Fibroblast of lung (primary cell): ENCODE measurements around the gene NUP37. TPM values are rescaled to one million over a fixed set of nuclear protein-coding genes. Genes with fewer than 3 reads are reported as not detected.

Experiments used
- DNase-seq, 2 donors: peaks; one replicate each; pipeline versions ENCODE4 v3.0.0 to v3.0.0-alpha.2; 2010; ENCODE audit warnings: low read depth in 2 of 2
- H2AFZ ChIP-seq: 2 replicates; pipeline ENCODE4 v1.5.1; 2012; ENCODE audit warnings: low read length, control low read depth, inconsistent platforms
- H3K27ac ChIP-seq: 2 replicates; pipeline ENCODE4 v1.5.1; 2011; ENCODE audit warnings: low read length, control low read depth; ENCODE audit not compliant: insufficient read depth
- H3K27me3 ChIP-seq: 2 replicates; pipeline ENCODE4 v1.5.1; 2011; ENCODE audit warnings: mild to moderate bottlenecking, low read length; ENCODE audit not compliant: control insufficient read depth, insufficient read depth
- H3K36me3 ChIP-seq: 2 replicates; pipeline ENCODE4 v1.5.1; 2011; ENCODE audit warnings: low read length; ENCODE audit not compliant: control insufficient read depth, insufficient read depth
- H3K4me1 ChIP-seq: 2 replicates; pipeline ENCODE4 v1.5.1; 2011; ENCODE audit warnings: low read length; ENCODE audit not compliant: control insufficient read depth, insufficient read depth; ENCODE audit errors: extremely low read depth
- H3K4me2 ChIP-seq: 2 replicates; pipeline ENCODE4 v1.5.1; 2011; ENCODE audit warnings: low read length, control low read depth; ENCODE audit not compliant: insufficient read depth; ENCODE audit errors: extremely low read depth
- H3K4me3 ChIP-seq, 4 experiments: fragments of 200-600 bp in 1 of 4; sonication (generic) in 1 of 4; replicated peaks in 1 of 4; 2 replicates each; pipeline ENCODE4 v1.5.1; 2011 to 2016; ENCODE audit warnings: low read length in 4 of 4, low read depth in 3 of 4, mild to moderate bottlenecking in 3 of 4, control low read depth in 2 of 4, inconsistent platforms in 1 of 4, mixed read lengths in 1 of 4; ENCODE audit not compliant: insufficient read depth in 1 of 4; ENCODE audit errors: control extremely low read depth in 1 of 4
- H3K79me2 ChIP-seq: 2 replicates; pipeline ENCODE4 v1.5.1; 2012; ENCODE audit warnings: mild to moderate bottlenecking, low read length, inconsistent platforms; ENCODE audit not compliant: control insufficient read depth, insufficient read depth
- H3K9ac ChIP-seq: 2 replicates; pipeline ENCODE4 v1.5.1; 2011; ENCODE audit warnings: mild to moderate bottlenecking, low read length, control low read depth; ENCODE audit not compliant: insufficient read depth
- H3K9me3 ChIP-seq: 2 replicates; pipeline ENCODE4 v1.5.1; 2012; ENCODE audit warnings: low read depth, low read length; ENCODE audit not compliant: control insufficient read depth, insufficient read depth
- H4K20me1 ChIP-seq: 2 replicates; pipeline ENCODE4 v1.5.1; 2011; ENCODE audit warnings: low read length; ENCODE audit not compliant: control insufficient read depth, insufficient read depth; ENCODE audit errors: extremely low read depth
- EZH2 ChIP-seq: IDR thresholded peaks from 2 replicates; pipeline ENCODE4 v1.5.1; 2012; ENCODE audit warnings: low read length, control low read depth, mild to moderate bottlenecking; ENCODE audit errors: missing control alignments
- polyA plus RNA-seq, 2 donors: library from polyadenylated mRNA; depleted of rRNA in 1 of 2; stranded (reverse) in 1 of 2; unstranded in 1 of 2; fragments of >200 nt; gene quantifications; 2 replicates each; pipeline ENCODE4 v1.2.1, GENCODE V29; 2011 to 2012; ENCODE audit warnings: missing spikeins in 1 of 2
- total RNA-seq: library from RNA; depleted of rRNA; stranded (reverse); fragments of >200 nt; gene quantifications from 2 replicates; pipeline ENCODE4 v1.2.1, GENCODE V29; 2014
- TF ChIP-seq, protein P1 (sequence below), 2 donors: IDR thresholded peaks in 1 of 2; conservative IDR thresholded peaks in 1 of 2; 1 replicate in 1 of 2; 2 replicates in 1 of 2; pipeline ENCODE4 v1.5.1; 2011 to 2012; ENCODE audit warnings: low read length in 2 of 2, control low read depth in 1 of 2, inconsistent platforms in 1 of 2, low read depth in 1 of 2, mild to moderate bottlenecking in 1 of 2

Gene NUP37
- total and polyA plus RNA-seq, 2 donors (not counting 1 experiment from before 2014, with no cell fraction given), result 38.3 to 61.9 TPM

DNA sequence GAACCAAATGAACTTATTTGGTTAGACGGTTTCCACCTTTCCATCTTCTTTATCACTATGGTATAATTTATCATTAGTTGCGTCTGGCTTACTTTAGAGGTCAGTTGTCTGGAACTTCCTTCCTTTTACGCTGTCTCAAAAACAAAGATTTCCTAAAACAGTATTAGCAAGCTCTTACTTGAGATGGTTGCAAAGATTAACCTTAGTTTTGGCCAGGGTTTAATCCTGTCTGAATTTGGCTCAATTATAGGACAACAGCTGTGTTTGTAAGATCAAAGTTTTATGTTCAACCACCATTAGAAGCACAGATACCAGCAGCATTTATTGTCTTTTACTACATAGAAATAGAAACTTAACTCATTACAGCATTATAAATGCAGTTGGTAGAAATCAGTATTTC, 50.2 kb downstream of the NUP37 start:
- DNase-seq, result no peak
- Histone ChIP-seq H4K20me1 (no peaks in the 10 kb centered on the region), H3K4me2 (no peak overlapping the region)

DNA sequence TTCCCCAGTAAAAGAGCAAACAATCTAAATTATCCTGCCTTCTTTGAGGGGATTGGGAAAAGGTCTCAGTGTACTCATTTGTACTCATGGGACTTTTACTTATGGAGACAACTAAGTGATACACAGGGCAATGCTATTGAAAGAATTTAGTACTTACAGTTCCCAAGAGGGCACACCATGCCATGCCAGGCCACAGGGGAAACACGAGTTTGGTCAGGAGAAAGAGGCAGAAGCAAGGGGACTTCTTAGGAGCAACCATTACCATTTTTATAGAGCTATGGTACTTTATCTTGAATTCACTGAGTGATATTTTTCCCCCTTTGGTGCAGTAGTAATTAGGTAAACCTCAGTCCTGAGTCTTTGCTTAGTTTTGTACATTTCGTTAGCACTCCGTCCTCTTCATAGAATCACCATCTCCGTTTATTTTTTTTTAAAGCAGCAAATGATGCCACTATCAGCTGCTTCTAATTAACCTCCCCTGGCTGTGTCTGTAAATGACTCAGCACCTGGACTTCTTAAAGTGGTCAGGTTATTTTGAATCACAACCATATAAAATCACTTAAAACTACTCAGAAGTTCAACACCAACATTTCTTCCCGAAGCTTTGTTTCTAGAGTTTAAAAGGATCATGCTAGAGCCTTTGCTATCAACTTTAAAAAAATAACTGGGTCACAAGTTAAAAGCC, 52.2 kb downstream of the NUP37 start:
- Histone ChIP-seq H3K27me3 (no peaks in the 10 kb centered on the region), H3K79me2 (no peaks in the 10 kb centered on the region), H3K4me1 (peaks cover 2% of the 10 kb centered on the region), H2AFZ (no peak overlapping the region), H3K4me3 (no peak overlapping the region), H3K4me2 (peak overlapping the region; percentile 19), H3K9me3 (no peaks in the 10 kb centered on the region), H3K27ac (no peak overlapping the region), H3K9ac (no peak overlapping the region), H4K20me1 (no peaks in the 10 kb centered on the region), H3K36me3 (no peaks in the 10 kb centered on the region)
- no peak for TF ChIP-seq EZH2
- TF ChIP-seq, protein P1, sequence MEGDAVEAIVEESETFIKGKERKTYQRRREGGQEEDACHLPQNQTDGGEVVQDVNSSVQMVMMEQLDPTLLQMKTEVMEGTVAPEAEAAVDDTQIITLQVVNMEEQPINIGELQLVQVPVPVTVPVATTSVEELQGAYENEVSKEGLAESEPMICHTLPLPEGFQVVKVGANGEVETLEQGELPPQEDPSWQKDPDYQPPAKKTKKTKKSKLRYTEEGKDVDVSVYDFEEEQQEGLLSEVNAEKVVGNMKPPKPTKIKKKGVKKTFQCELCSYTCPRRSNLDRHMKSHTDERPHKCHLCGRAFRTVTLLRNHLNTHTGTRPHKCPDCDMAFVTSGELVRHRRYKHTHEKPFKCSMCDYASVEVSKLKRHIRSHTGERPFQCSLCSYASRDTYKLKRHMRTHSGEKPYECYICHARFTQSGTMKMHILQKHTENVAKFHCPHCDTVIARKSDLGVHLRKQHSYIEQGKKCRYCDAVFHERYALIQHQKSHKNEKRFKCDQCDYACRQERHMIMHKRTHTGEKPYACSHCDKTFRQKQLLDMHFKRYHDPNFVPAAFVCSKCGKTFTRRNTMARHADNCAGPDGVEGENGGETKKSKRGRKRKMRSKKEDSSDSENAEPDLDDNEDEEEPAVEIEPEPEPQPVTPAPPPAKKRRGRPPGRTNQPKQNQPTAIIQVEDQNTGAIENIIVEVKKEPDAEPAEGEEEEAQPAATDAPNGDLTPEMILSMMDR (conservative IDR thresholded peaks at IDR 0.05 in 1 of 2, IDR thresholded peaks at IDR 0.05 in 1 of 2; ENCODE audit: low read depth in 1 of 2, low read length in 2 of 2), result no peak
- DNase-seq, result peak in 1 of 2 donors; percentile 68

More for the DNA sequence above, 50.2 kb downstream of the NUP37 start:
- TF ChIP-seq, protein P1 (conservative IDR thresholded peaks at IDR 0.05 in 1 of 2, IDR thresholded peaks at IDR 0.05 in 1 of 2; ENCODE audit: low read depth in 1 of 2, low read length in 2 of 2), result no peak
- Histone ChIP-seq H3K9ac (no peak overlapping the region), H3K4me1 (peaks cover 2% of the 10 kb centered on the region), H3K36me3 (peaks cover 1% of the 10 kb centered on the region), H3K27me3 (no peaks in the 10 kb centered on the region), H3K27ac (no peak overlapping the region), H2AFZ (no peak overlapping the region), H3K9me3 (no peaks in the 10 kb centered on the region), H3K79me2 (no peaks in the 10 kb centered on the region), H3K4me3 (no peak overlapping the region)

DNA sequence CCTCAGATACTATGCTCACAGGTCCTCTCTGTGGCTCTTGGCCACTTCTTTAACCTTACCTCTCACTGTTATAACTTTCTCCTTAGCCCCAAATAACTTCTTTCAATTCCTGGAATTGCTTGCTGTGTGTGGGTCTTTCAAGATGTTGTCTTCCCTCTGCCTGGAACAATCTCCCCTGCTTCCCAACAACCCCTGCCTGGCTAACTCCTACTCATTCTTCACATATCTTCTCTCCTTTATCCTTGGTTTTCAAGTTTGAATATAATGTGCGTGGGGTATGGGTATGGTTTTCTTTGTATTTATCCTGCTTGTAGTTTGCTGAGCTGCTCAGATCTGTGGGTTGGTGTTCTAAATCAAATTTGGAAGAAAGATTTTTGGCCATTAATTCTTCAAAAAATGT, 55.4 kb downstream of the NUP37 start:
- no peaks in the 10 kb centered on the region for H3K36me3 ChIP-seq
- no peaks in the 10 kb centered on the region for H3K27me3 ChIP-seq
- no peak overlapping the region for H3K4me2 ChIP-seq
- H3K4me1 ChIP-seq, result peaks cover 2% of the 10 kb centered on the region
- no peak overlapping the region for H2AFZ ChIP-seq
- no peak overlapping the region for H3K27ac ChIP-seq
- no peak for TF ChIP-seq EZH2
- TF ChIP-seq, protein P1 (conservative IDR thresholded peaks at IDR 0.05 in 1 of 2, IDR thresholded peaks at IDR 0.05 in 1 of 2; ENCODE audit: low read depth in 1 of 2, low read length in 2 of 2), result no peak
- no peaks in the 10 kb centered on the region for H3K79me2 ChIP-seq
- no peaks in the 10 kb centered on the region for H3K9me3 ChIP-seq
- H3K9ac ChIP-seq, result no peak overlapping the region
- H3K4me3 ChIP-seq, result no peak overlapping the region
- H4K20me1 ChIP-seq, result no peaks in the 10 kb centered on the region
- no peak for DNase-seq
